GM13977 (cell line): ENCODE results near the gene SOCS7.
A peak's percentile ranks its signal among the peaks of the same experiment; 100 is the strongest.

Experiments
- DNase-seq: peaks from one replicate; pipeline ENCODE4 v3.0.0; 2012; ENCODE audit warnings: low spot score
- CTCF ChIP-seq: IDR thresholded peaks from 2 replicates; pipeline ENCODE4 v1.5.1; 2012; ENCODE audit warnings: mild to moderate bottlenecking, control low read depth; ENCODE audit not compliant: insufficient read depth; ENCODE audit errors: extremely low read depth, missing control alignments
- in situ Hi-C: fragments of 300-500 bp; cut with MboI; formaldehyde crosslinking; loops from one replicate; pipeline ENCODE4 v1.12.0; 2022; ENCODE audit warnings: low sequenced_read_pairs, low pct_unique_long_range_greater_than_20kb, mixed read lengths, inconsistent platforms; ENCODE audit not compliant: unreplicated experiment

Gene SOCS7

GRCh38 chr17:38425031-38425430, 73.4 kb downstream of the SOCS7 start:
- no peak for TF ChIP-seq CTCF
- no peak for DNase-seq
- in situ Hi-C loops, result no loop called here

- no peak for DNase-seq
- in situ Hi-C loops, result no loop called here
- TF ChIP-seq CTCF, result no peak
These were observed 74.1 kb downstream of the SOCS7 start for GRCh38 chr17:38425744-38426143.

- DNase-seq, result no peak
- no peak for TF ChIP-seq CTCF
- in situ Hi-C loops, result no loop called here
These were observed 74.8 kb downstream of the SOCS7 start for GRCh38 chr17:38426441-38426840.

- no peak for TF ChIP-seq CTCF
- in situ Hi-C loops, result no loop called here
- no peak for DNase-seq
These were observed 75.7 kb downstream of the SOCS7 start for GRCh38 chr17:38427160-38427949.

- TF ChIP-seq CTCF, result no peak
- DNase-seq, result peak; percentile 78
- in situ Hi-C loops, result no loop called here
These were observed 76.5 kb downstream of the SOCS7 start, which contains the start of gene ARHGAP23 for GRCh38 chr17:38428112-38428642. TSS of gene ARHGAP23 (plus strand) at chr17:38428464. CDS start at chr17:38428486, 22 bp downstream.

DNA sequence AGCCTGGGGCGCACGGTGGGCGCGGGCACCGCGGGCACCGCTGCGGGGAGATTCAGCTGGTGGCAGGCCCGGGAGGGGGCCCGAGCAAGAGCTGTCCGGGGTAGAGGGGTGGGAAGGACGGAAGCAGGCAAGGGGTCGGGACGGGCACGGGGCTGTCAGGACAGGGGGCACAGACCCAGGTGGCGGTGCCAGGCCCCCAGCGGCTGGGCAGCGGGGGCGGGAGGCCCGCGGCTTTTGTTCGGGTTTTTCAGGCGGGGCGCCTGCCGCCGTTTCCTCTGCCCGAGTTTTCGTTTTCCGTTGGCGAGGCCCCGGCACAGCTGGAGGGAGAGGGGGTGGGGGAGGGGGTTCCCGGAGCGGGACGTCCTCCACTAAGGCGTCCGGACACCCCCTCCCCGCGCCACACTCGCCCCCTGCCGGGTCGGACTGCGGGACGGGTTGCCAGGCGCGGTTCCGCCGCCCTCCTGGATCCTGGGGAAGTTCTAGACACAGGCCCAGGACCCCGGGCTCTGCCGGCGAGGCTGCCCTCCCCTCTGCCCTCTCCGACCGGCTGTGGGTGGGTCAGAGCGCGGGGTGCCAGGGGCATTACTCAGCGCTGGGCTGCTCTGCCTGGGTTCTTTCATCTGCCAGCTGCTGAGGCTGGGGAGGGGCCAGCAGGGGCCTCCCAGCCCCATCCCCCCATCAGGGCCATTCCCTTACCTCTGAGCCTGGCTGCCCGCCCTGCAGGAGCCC, 77.2 kb downstream of the SOCS7 start:
- no peak for DNase-seq
- TF ChIP-seq CTCF, result no peak
- in situ Hi-C loops, result no loop called here
